ENCODE data around the gene MAPKAP1.
A peak's percentile ranks its signal among the peaks of the same experiment; 100 is the strongest.
"Not testable (repeated sequence)": the region's sequence is repeated elsewhere in the genome, so short reads cannot be mapped to it uniquely, and the experiment has no call there.

Gene MAPKAP1

DNA sequence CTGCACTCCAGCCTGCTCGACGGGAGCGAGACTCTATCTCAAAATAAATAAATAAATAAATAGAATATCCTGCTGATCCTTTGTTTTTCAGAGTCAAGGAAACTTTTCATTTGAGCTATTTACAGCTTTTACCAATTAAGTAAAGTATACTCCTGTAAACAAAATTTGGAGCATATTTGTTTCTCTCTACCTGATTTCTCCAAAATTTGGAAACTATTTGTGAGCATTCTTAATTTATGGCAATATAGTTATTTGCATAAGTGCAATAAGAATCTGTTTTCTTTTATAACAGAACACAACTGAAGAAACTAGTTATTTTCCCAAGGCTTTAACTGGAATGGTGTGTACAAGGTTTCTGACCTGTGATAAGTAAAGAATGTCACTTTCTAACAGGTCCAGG is 135.2 kb downstream of the MAPKAP1 start:
- not testable (repeated sequence) for DNase-seq (ENCODE audit: extremely low read depth in 1 of 2, low read depth in 1 of 2)

DNA sequence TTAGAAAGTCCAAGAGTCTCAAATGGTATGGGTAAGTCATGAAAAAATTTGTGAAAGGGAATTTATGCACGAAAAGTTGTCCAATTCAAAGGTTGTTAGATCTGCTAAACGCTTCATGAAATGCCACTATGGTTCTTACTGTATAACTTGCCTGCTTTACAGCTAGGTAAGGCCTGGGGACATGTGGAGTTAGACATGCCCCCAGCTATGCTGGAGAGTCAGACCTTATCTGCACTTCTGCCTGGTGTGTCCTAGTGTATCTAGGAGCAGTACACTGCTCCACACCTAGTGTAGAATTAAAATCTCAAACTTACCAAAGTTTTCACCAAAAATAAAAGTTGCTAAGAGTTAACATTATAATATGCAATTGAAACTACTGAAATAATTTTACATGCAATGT is 136.8 kb downstream of the MAPKAP1 start:
- no peak for DNase-seq (ENCODE audit: extremely low read depth in 1 of 2, low read depth in 1 of 2)

DNA sequence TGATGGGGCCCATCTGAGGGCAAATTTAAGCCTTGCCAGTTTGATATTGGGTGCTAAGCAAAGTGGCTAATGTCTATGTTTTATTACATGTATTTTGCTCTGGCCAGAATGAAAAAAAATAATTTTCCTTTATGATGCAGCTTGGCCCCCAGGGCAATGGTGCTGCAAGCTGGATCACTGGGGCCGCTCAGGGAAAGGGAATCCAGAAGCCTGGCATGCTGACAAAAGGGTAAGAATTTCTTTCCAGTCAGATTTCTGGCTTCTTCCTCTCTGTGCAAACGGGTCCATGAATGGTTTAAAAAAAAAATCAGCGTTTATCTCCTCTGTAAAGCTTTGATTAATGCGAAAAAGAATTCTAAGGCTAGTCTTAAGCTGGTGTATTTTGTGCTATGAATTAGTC is 138.4 kb downstream of the MAPKAP1 start:
- no peak for DNase-seq (ENCODE audit: extremely low read depth in 1 of 2, low read depth in 1 of 2)

DNA sequence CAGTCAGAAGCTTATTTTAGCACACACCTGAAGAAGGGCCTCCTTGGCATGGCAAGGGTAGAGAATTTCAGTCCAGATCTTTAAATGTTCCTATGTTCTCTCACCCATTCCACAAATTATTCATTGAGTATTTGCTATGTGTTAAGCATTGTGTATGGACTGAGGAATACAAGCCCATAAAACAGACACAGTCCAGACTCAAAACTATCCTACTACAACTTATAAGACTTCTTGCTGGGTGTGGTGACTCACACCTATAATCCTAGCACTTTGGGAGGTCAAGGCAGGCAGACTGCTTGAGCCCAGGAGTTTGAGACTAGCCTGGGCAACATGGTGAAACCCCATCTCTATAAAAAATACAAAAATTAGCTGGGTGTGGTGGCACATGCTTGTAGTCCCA is 141.0 kb downstream of the MAPKAP1 start:
- not testable (repeated sequence) for DNase-seq (ENCODE audit: extremely low read depth in 1 of 2, low read depth in 1 of 2)

DNA sequence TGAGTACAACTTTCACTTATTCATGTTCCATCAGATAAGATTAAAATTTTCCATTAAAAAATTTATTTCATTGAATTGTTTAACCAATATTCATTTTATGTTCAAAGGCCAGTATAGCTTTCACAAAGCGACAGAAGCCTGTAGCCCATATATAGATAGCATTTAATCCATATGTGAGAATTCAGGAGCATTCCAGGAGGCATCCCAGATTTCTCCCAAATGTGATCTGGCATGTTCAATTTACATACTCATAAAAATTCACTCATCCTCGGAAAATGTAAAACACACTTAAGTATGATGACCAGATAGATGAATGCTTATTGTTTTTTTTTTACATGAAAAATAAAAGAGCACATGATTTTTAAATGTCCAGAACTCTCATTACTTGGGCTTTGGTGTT is 141.9 kb downstream of the MAPKAP1 start:
- DNase-seq (ENCODE audit: extremely low read depth in 1 of 2, low read depth in 1 of 2), result no peak

DNA sequence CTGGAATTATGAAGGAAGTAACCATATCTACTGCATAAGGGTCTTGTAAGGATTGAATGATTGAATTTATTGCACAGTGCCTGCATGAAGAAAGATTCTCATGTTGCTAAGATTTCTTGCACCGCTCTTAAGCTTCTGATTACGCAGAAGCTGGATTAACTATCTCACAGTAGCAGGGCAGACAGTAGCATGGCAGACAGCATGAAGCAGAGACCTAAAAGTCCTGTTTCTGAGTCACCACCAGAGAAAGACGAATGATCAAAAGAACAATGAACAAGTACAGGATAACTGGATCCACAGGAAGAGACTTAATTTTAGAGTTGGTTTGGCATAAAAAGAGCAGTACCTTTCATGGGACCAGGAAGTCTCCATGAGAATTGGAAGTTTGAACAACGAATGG is 142.4 kb downstream of the MAPKAP1 start:
- no peak for DNase-seq (ENCODE audit: extremely low read depth in 1 of 2, low read depth in 1 of 2)

DNA sequence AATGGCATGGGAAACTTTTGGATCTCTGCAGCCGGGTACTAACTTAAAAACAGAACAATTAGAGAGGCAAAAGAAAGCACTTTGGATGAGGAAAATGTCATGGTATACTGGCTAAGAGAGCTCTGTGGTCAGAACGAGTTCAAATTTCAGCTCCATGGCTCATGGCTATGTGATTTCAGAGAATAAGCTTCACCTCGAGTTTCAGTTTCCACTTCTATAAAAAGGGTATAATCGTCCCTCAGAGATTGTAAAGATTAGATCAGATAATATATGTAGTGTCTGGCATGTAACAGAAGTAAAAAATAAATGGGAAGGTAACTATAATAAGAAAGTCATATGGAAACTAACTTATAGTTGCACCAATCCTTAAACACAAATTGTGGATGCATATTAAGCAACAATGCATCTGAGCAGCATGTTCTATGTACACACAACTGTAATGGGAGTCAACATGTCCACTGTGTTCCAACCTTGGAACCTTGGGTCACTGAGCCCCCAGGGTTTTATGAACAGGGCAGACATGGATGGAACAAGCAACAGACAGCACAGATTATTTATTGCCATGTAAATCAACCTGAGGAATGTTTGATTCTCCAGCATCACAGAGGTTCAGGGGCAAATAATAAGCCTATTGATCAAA is 145.4 kb downstream of the MAPKAP1 start:
- DNase-seq (ENCODE audit: extremely low read depth in 1 of 2, low read depth in 1 of 2), result no peak

DNA sequence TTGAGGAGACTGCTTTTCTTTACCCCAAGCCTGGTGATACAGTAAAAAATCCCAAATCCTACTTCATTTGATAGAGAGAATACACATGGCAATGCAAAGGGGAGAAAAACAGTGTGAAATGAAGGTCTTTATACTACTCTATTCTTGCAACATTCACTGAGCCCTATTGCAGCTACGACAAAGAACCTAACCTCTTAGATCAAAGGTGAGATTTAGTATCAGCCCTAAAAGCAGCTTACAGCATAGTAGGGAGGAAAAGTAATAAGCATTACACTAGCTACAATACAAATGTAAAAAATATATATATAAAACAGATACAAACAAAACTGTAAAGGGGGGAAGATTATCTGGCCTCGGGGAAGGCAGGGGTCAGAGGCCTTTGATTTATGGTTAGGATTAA is 147.1 kb downstream of the MAPKAP1 start:
- no peak for DNase-seq (ENCODE audit: extremely low read depth in 1 of 2, low read depth in 1 of 2)

DNA sequence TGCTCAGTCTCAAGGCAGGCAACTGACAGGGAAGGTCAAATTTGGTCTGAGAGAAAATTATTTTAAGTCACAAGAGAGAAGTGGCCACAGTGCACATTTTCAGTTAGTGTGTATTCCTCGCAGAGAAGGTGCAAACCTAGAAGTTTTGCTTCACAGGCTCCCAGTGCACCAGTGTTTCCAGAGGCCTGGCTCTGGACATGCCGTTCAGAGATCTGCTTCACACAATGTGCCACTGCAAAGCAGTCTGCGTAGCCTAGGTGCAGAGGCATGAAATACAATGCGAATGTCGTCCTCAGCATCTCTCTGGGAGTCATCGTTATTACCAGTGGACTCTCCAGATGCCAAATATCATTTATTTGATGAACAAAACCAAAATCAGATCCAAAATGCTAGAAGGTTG is 147.8 kb downstream of the MAPKAP1 start:
- DNase-seq (ENCODE audit: extremely low read depth in 1 of 2, low read depth in 1 of 2), result no peak

DNA sequence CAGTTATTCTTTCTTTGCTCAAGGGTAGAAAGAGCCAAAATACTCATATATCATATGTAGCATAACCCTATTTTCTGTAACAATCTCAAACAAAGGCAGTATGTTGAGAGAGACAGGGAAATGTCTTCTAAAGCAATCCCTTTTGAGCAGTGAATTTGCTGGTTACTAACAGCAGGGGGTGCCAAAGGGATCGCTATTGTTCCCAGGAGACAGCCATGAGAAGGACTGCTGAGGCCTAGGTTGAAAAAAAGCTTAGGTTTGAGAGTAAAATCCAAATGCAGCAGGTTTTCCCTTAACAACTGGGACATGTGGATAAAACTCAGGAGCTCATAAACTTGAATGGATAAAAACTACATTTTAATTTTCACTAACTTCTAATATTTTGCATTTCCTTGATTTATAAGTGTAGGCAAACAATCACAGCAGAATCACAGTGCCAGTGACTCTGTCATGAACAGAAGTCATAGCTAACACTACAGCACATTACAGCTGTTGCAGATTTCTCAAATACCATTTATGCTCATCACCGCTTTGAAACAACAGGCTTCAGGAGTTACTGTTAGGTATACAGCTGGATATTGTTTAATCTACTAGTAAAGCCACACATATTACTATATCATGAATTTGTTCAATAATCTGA is 148.4 kb downstream of the MAPKAP1 start:
- peak in 1 of 2 donors; percentile 12 for DNase-seq (ENCODE audit: extremely low read depth in 1 of 2, low read depth in 1 of 2)

DNA sequence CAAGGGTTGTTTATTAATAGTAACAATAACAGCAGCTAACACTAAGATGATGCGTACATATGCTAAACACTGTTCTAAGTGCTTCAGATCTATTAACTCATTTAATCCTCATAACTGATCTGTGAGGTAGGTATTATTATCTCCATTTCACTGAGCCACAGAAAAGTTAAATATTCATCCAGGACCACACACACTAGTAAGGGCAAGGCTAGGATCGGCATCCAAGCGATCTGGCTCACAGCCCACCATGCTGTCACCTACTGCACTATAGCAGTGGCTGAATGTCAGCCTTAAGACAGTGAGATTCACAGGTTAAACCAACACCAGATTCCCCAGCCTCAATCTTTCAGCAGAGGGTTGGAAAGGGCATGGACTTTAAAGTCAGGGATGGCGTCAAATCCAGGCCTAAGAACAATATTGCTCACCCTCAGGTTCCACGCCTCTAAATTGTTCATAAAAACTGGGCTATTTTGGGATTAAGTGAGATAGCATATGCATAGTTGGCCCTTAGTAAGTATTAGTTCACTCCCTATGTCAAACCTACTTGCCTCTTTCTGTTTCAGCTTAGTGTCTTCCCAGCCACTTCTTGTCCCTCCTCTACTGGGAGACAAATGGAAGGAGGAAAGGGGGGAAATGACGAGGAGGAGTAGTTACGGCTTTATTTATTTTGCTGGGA is 150.8 kb downstream of the MAPKAP1 start:
- no peak for DNase-seq (ENCODE audit: extremely low read depth in 1 of 2, low read depth in 1 of 2)

DNA sequence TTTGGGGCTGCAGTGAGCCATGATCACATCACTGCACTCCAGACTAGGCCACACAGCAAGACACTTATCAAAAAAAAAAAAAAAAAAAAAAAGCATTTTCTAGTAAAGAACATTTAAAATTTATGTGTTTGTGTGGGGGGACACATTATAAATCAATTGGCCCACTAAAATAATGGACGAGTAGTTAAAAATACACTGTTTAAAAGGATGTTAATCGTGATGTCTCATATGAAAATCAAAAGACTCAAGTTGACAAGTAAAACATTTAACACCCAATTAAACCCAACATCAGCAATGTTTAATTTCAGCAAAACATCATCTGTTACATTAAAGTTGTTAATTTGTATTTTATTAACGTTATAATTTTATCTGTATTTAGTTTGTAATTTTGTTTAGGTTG is 152.3 kb downstream of the MAPKAP1 start:
- no peak for DNase-seq (ENCODE audit: extremely low read depth in 1 of 2, low read depth in 1 of 2)

DNA sequence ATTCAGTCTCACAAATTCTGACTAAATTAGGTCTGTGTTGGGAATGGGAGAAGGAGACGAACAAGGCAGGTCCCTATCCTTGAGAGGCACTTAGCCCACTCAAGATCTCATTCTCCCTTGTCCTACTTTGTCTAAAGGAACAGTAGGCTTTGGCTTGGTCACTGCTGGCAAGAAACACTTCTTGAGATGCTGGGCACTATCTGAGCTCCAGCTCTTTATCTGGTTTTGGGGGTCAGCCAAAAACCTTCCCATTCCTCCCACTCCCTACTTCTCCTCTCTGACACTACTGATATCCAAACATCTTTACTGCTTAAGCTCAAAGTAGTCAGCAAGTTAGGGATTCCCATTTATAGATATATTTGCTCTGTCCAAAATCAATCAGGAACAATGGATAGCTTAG is 155.2 kb downstream of the MAPKAP1 start:
- no peak for DNase-seq (ENCODE audit: extremely low read depth in 1 of 2, low read depth in 1 of 2)

DNA sequence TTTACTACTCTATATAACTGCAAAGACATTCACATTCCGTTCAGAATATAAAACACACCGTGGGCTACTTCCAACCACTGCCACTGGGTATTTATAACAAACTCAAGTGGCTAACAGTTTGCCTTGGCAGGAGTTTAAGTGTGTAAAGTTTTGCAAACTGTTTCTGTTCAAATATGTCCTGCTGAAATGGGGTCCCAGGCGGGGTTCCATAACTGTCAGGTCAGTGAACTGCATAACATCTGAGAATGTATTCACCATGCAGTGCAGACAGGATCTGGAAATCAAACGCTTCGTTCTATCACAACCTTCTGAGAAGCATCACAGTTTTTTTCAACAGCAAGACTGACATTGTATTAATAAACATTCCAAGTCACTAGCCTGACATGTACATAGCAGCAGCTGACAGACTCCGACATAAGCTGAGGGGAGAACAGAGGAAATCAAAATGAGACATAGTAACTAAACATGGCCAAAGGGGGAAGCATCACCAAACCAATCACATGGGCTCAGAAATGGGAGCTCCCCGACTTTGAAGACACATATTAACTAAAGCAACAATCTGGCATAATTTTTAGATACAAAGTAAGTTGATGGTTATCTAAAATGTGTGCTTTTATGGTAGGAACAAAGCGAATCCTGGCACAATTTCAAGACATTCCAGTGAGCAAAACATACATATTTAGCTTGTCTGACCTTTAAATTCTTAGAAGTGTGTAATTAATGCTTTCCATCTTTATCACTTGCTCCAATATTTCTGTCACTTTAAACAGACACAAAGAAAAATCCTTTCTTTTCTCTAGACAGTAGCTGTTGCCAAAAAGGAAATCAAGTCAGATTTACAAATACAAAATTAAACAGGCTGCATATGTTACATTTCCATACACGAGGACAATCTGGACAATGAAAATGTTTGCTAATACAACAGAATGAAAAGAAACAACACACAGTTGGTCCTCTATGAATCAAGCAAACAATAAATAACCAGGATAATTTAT is 156.8 kb downstream of the MAPKAP1 start:
- no peak for DNase-seq (ENCODE audit: extremely low read depth in 1 of 2, low read depth in 1 of 2)

DNA sequence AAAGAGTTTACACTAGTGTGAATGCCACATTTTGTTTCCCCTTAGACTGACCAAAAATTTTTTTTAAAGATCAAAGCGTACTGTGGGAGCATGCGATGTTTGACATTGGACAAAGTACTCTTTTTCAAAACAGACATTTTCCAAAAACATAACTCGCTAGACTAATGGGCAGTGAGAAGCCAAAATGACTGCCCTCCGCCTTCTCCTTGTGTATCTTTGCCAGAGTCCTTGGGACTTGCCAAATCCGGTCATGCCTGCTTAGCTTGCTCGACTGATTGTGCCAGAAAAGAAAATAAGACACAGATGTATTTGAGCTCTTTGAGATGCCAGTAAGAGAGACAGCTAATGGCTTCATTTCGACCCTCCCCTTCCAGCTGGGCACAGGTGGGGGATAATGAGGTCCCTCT is 157.5 kb downstream of the MAPKAP1 start:
- DNase-seq (ENCODE audit: extremely low read depth in 1 of 2, low read depth in 1 of 2), result no peak

DNA sequence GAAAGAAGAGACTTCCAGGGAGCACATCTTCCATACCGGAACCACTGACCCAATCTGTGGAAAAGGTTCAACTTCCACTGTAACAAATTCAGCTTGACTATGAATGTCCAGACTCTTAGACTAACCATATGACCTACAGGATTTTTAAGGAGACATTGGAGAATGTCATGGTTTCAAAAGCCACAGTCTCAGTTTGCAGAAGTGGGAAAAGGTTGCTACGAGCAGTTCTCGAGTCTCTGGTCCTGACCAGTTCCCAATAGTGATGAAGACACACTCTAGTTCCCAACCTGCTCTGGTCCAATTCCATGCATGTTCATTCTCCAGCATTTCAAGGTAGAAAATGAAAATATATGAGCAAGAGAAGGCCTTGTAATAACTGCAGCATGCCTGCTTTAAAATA is 158.0 kb downstream of the MAPKAP1 start:
- no peak for DNase-seq (ENCODE audit: extremely low read depth in 1 of 2, low read depth in 1 of 2)

DNA sequence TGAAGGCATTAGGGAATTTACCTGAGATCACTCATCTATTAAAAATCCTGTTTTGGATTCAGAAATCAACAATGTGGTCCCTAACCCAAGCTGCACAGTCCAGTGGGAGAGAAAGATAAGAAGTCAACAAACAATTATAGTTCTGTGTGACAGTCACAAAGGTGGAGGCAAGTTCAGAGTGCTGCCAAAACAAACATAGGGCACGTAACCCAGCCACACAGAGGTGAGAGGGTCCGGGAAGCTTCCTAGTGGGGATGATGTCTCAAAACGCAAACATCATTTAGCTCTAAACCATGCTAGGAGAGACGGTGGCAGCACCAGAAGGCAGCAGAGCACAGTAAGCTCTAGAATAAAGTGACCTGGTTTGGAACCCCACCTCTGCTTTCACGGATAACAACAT is 158.9 kb downstream of the MAPKAP1 start:
- DNase-seq (ENCODE audit: extremely low read depth in 1 of 2, low read depth in 1 of 2), result no peak

DNA sequence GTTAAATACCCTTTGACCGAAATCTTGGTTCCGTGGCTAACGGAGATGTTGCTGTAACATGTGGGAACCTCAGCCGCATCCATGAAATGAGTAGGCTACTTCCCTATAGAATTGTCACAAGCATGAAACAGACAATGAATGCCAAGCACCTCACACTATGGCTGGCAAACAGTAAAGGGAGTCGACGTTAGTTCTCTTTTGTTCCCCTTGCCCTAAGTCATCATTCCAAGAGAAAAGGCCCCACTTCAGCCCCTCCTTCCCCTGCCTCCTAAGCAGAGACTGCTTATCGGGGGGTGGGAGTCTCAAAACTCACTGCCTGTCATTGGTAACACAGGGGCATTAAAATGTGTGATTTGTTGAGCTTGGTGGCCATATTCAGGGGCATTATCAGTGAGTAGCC is 159.6 kb downstream of the MAPKAP1 start:
- DNase-seq (ENCODE audit: extremely low read depth in 1 of 2, low read depth in 1 of 2), result no peak

DNA sequence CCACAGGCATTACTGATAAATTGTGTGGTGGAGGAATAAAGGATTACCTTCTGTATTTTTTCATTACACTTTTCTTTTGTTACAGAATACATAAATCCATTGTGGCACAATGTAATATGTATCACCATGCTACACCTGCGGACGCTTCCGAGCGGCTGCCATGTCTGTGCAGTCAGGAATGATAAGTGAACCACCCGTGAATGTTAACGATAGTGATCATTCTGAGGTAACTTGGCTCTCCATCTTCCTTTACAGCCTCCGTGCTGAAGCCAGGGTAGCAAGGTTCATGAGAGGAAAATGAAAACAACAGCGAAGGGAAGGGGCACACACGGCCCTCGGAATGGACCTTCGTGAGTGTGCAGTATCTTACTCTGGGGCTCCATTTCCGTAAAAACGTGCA is 161.2 kb downstream of the MAPKAP1 start:
- DNase-seq (ENCODE audit: extremely low read depth in 1 of 2, low read depth in 1 of 2), result no peak

DNA sequence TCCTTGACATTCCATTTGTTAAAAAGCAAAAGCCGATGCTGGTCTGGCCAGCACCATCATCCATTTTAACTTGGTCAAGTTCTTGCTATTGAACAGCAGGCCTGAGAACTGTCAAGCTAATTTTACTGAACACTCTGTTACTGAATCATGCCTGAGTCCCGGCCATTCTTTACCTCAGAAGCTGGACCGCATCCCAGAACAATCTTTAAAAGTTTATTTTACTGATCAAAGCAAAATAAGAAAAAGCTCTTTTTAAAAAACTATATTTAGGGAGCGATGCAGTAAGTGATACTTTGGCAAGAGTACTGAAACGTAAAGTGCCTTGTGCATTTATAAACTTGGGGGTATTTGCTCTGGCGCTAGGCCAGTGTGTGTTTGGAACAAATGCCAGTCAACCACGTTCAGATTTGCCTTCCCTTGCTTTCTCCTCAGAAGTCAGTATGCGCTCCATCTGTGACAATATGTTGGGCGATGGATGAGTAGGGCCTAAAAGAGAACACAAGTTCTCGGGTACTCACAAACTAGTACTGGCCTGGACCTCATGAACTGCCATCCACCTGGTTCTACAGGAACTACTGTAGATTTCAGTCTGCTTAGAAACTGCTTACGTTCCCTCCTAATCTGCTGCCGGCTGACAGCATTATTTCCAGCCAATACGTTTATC is 161.9 kb downstream of the MAPKAP1 start:
- no peak for DNase-seq (ENCODE audit: extremely low read depth in 1 of 2, low read depth in 1 of 2)

DNA sequence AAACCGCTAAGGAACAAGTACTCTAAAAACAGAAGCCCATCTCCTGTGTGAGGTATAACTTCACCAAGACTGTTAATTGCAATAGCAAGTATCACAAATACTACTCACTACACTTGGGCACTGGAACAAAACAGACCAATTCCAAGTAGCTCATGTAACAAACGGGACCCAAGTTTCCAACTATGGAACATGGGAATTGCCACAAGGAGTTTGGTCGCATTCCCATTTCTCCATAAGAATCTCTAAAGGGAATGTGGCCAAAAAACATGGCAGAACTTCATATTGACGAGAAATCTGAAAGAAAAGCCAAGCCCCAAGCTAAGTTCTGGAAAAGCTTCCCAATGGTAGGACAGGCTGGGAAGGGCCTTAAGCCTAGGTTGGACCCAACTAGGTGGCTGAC is 162.5 kb downstream of the MAPKAP1 start:
- no peak for DNase-seq (ENCODE audit: extremely low read depth in 1 of 2, low read depth in 1 of 2)
